NCI-H2171 (cell line): ENCODE data around the gene NUB1.

Experiments
- DNase-seq: peaks from one replicate; lab custom pipeline; 2025; lab: John Stamatoyannopoulos, UW

NUB1 gene

DNA sequence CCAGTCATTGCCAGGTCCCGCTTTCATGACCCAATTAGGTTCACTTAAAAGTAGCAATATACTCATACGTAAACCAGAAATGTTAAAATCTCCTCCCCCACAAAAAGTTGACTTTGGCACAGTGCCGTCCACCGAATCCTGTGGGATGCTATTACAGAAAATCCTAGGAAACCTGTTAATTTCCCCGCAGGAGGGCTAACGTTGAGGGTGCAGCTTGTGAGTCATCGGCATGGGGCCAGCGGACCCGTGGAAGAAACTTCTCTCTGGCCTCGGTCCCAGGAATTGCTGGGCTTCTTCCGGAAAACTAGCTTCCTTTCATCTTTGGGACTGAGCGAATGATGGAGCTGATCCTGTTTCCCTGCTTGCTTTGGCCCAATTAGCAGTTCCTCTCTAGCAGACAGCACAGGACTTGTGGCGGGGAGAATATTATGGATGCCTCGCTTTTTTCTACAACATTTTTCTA, 84.9 kb downstream of the NUB1 start:
- no peak for DNase-seq

DNA sequence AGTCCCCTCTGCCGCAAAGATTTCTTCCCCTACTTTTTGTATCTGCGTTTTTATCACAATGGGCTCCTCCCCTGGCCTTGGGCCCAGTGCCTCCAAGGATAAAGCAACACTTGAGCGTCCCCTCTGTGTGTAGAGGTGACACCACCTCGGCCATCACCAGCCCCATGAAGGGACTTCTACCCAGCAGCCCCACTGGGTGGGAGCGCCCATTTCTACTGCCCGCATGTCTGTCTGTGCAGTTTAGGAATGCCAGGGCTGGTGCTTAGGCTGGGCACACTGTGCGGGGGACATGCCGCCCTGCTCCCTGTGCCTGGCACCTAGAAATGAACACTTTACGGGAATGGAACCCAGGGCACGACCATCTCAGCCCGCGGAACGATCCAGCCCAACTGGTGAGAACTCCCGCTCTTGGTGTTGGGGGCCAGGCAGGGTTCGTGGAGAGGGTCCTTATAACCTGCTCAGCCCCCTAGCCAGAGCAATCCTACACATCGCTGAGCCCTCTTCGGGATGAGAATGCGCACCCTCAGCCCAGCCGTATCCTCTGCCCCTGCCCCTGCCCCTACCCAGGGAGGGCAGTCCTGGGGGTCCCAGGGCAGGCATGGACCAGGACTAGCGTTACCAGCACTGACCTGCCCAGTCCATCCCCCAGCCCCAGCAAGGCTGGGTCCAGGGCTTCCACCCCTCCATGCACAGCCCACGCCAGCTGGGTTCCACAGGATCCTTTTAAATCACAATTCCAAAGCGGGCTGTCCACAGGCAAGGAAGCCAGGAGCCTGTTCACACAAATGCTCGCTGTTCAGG, 85.5 kb downstream of the NUB1 start:
- DNase-seq, result no peak

DNA sequence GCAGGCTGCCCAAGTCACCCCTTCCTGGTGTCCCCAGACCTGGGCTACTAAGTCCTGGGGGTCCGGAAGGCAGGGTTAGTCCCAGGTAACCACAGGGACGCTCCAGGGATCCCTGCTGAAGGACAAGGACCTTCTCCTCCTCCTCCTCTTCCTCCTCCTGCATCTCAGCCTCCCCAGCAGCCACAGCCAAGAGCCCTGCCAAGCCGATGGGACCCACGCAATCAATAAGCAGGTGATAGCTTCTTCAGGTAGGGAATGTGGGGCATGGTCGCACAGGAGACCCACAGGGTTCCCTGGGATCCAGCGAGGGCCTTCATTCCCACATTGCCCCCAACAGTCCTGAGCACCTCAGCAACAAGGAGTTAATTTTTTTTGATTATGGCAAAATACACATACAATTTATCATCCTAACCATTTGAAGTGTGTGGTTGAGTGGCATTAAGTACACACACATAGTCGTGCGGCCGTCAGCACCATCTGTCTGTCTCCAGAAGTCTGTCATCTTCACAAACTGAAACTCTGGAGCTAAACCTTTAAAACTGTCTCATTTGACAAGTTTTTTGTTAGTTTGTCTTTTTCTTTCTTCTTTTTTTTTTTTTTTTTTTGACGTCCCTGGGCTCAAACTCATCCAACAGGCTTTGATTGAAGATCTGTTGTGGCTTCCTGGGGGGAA, 86.2 kb downstream of the NUB1 start:
- DNase-seq, result no peak
